K562 (cell line): Measurements from ENCODE around the gene DYRK4. TPM values are rescaled to one million over a fixed set of nuclear protein-coding genes. Genes with fewer than 3 reads are reported as not detected.

ENCODE experiments used
- ATAC-seq: fragments of 200-7000 bp; cut with Tn5 transposase; 3 replicates; pipeline ENCODE4 v1.9.1; 2020; ENCODE audit warnings: moderate library complexity
- BruUV-seq: library from RNA; stranded (reverse); fragments of 400-500 nt; replicated peaks from 2 replicates; lab custom pipeline; 2021; lab: Mats Ljungman, UMichigan
- CTCF ChIA-PET: fragments of 300-600 bp; formaldehyde crosslinking; extraction: SDS; loops from one replicate; lab custom pipeline; 2021; ENCODE audit warnings: low intra/inter-chr PET ratio; lab: Yijun Ruan, JAX
- POLR2A ChIA-PET: fragments of 300-600, 350-650 bp; sonication (Branson Sonifier 250); formaldehyde crosslinking; extraction: SDS; loops from one replicate; lab custom pipeline; 2021; ENCODE audit warnings: antibody characterized with exemption, inconsistent platforms; lab: Yijun Ruan, JAX
- DNase-seq, 4 experiments: peaks; one replicate each; pipeline versions ENCODE4 v3.0.0 to v3.0.0-alpha.2; 2011 to 2018; ENCODE audit warnings: low spot score in 3 of 4, mixed read lengths in 3 of 4; ENCODE audit errors: extremely low read depth in 1 of 4
- FAIRE-seq: peaks from 2 replicates; lab custom pipeline; 2011; peaks lifted over from hg19 to GRCh38; lab: Jason Lieb, UNC
- H2AFZ ChIP-seq: 2 replicates; pipeline ENCODE4 v1.6.0; 2011; ENCODE audit warnings: low read depth, low read length, control low read depth, inconsistent platforms
- H3K27ac ChIP-seq: fragments of 200-600 bp; 3 replicates; pipeline ENCODE4 v1.8.0; 2011; ENCODE audit warnings: low read depth, mild to moderate bottlenecking, control low read depth, inconsistent platforms, low read length, moderate library complexity, mixed read lengths; ENCODE audit errors: extremely low read depth
- H3K27me3 ChIP-seq, 2 experiments: fragments of 300-600 bp in 1 of 2; 2 replicates in 1 of 2; 3 replicates in 1 of 2; pipeline versions ENCODE4 v1.6.0 to v1.8.0; 2011; ENCODE audit warnings: inconsistent platforms in 2 of 2, low read length in 2 of 2, mild to moderate bottlenecking in 1 of 2, mixed read lengths in 1 of 2, moderate library complexity in 1 of 2; ENCODE audit not compliant: control insufficient read depth in 2 of 2, insufficient read depth in 2 of 2
- H3K36me3 ChIP-seq: fragments of 300-600 bp; 3 replicates; pipeline ENCODE4 v1.8.0; 2011; ENCODE audit warnings: mild to moderate bottlenecking, low read length, inconsistent platforms; ENCODE audit not compliant: control insufficient read depth, insufficient read depth
- H3K4me1 ChIP-seq, 2 experiments: fragments of 200-600 bp in 1 of 2; replicated peaks in 1 of 2; 2 replicates in 1 of 2; 3 replicates in 1 of 2; pipeline versions ENCODE4 v1.5.1 to v1.8.0; 2011; ENCODE audit warnings: inconsistent platforms in 2 of 2, low read length in 2 of 2, mild to moderate bottlenecking in 1 of 2, mixed read lengths in 1 of 2, moderate library complexity in 1 of 2; ENCODE audit not compliant: control insufficient read depth in 2 of 2, insufficient read depth in 2 of 2
- H3K4me2 ChIP-seq: 2 replicates; pipeline ENCODE4 v1.6.1; 2011; ENCODE audit warnings: low read length, control low read depth, inconsistent platforms, mixed read lengths; ENCODE audit not compliant: insufficient read depth
- H3K4me3 ChIP-seq: fragments of 200-600 bp; sonication (generic), shearing (Covaris generic); 2 replicates; pipeline ENCODE4 v1.5.1; 2016; ENCODE audit warnings: control low read depth, inconsistent platforms
- H3K79me2 ChIP-seq: fragments of 200-600 bp; 3 replicates; pipeline ENCODE4 v1.8.0; 2011; ENCODE audit warnings: low read length, inconsistent platforms; ENCODE audit not compliant: control insufficient read depth, insufficient read depth
- H3K9ac ChIP-seq, 2 experiments: 2 replicates each; pipeline versions ENCODE4 v1.6.0 to v1.6.1; 2011; ENCODE audit warnings: low read depth in 2 of 2, low read length in 2 of 2, control low read depth in 1 of 2, inconsistent platforms in 1 of 2, mild to moderate bottlenecking in 1 of 2, mixed read lengths in 1 of 2; ENCODE audit not compliant: insufficient read depth in 1 of 2
- H3K9me1 ChIP-seq: one replicate; pipeline ENCODE4 v1.6.0; 2011; ENCODE audit warnings: inconsistent platforms, mild to moderate bottlenecking, low read length, moderate library complexity; ENCODE audit not compliant: control insufficient read depth, insufficient read depth
- H3K9me3 ChIP-seq: replicated peaks from 2 replicates; pipeline ENCODE4 v1.5.1; 2011; ENCODE audit warnings: low read depth, low read length, inconsistent platforms; ENCODE audit not compliant: control insufficient read depth, insufficient read depth
- H4K20me1 ChIP-seq: replicated peaks from 2 replicates; pipeline ENCODE4 v1.6.1; 2011; ENCODE audit warnings: low read length, inconsistent platforms, mixed read lengths; ENCODE audit not compliant: control insufficient read depth, insufficient read depth
- EHMT2 ChIP-seq: fragments of 450-650 bp; IDR thresholded peaks from 2 replicates; pipeline ENCODE4 v1.6.1; 2018; ENCODE audit warnings: antibody characterized with exemption
- GTF2F1 ChIP-seq: IDR thresholded peaks from 2 replicates; pipeline ENCODE4 v1.6.1; 2011; ENCODE audit warnings: low read depth, low read length, improper control_type of control experiment
- PCBP2 ChIP-seq: fragments of 200-400 bp; formaldehyde crosslinking; IDR thresholded peaks from 2 replicates; pipeline ENCODE4 v1.6.1; 2018; ENCODE audit warnings: low read length, low read depth, mild to moderate bottlenecking, moderate library complexity; ENCODE audit not compliant: poor library complexity, severe bottlenecking
- XRCC5 ChIP-seq: fragments of 200-400 bp; formaldehyde crosslinking; IDR thresholded peaks from 2 replicates; pipeline ENCODE4 v1.6.1; 2017; ENCODE audit warnings: low read depth, mild to moderate bottlenecking, low read length
- WGBS: fragments of 100-300 bp; shearing (Covaris generic); methylation state at CpG from one replicate; pipeline ENCODE4 v1.1.6; 2016; ENCODE audit warnings: low coverage, mixed read lengths; ENCODE audit not compliant: insufficient coverage; ENCODE audit errors: missing lambda C conversion rate; 5-methylcytosine and 5-hydroxymethylcytosine counted together
- in situ Hi-C: fragments of 300-500 bp; cut with MboI; formaldehyde crosslinking; loops from 4 replicates; pipeline ENCODE4 v1.15.0; 2018; ENCODE audit warnings: inconsistent platforms, mixed read lengths
- intact Hi-C: fragments of 100-400 bp; cut with micrococcal nuclease; formaldehyde crosslinking; loops from 2 replicates; pipeline ENCODE4 v1.14.2; 2022
- polyA plus RNA-seq, 8 experiments: library from polyadenylated mRNA; depleted of rRNA in 4 of 8; stranded (reverse) in 5 of 8; unstranded in 3 of 8; fragments of >200 nt; fragmentation: Nextera tagmentation in 2 of 8; fragmentation: Illumina TruSeq in 1 of 8; extraction: Ambion mirVana in 2 of 8; extraction: Trizol in 1 of 8; gene quantifications; 2 replicates each; pipeline versions ENCODE4 v1.2.1 to v1.2.3, GENCODE V29; 2011 to 2014; ENCODE audit warnings: inconsistent platforms in 1 of 8, missing spikeins in 1 of 8
- total RNA-seq, 7 experiments: library from RNA; depleted of rRNA in 6 of 7; stranded (reverse); fragments of >200 nt in 6 of 7; fragmentation: Illumina TruSeq in 2 of 7; extraction: Trizol in 2 of 7; gene quantifications; 2 replicates each; pipeline versions ENCODE4 v1.2.1 to v1.2.3, GENCODE V29; 2011 to 2021; ENCODE audit warnings: low replicate concordance in 1 of 7

The DYRK4 gene
- total and polyA plus RNA-seq, 9 of the 15 experiments (the other 6 are each of a cell fraction or from before 2014, with no cell fraction given) = 13.4 to 37.4 (median 22.2) TPM

- TF ChIP-seq EHMT2 (no peak), XRCC5 (no peak)
Measured at GRCh38 chr12:4555804-4556203, 6.2 kb upstream of the DYRK4 start (continued).

- Histone ChIP-seq H3K9me3 (no peaks in the 10 kb centered on the region), H3K27me3 (no peaks in the 10 kb centered on the region), H3K79me2 (no peaks in the 10 kb centered on the region), H3K9ac (no peak overlapping the region), H3K36me3 (peaks cover 64% of the 10 kb centered on the region), H2AFZ (no peak overlapping the region), H3K4me3 (no peak overlapping the region), H3K4me1 (peaks cover 3 to 5% of the 10 kb centered on the region in 2 experiments; a peak in 4 of 5 replicates), H3K27ac (no peak overlapping the region), H3K4me2 (no peak overlapping the region), H3K9me1 (no peaks in the 10 kb centered on the region), H4K20me1 (no peaks in the 10 kb centered on the region)
- POLR2A ChIA-PET = no interaction called here
- no TSS peak for BruUV-seq
- CTCF ChIA-PET = no interaction called here
- DNase-seq = no peak
- intact Hi-C loops (no loop called here), in situ Hi-C loops (no loop called here)
- TF ChIP-seq PCBP2 = no peak
- no peak for TF ChIP-seq GTF2F1
- WGBS = 95% methylated on average over 2 of the region's 2 CpGs
- FAIRE-seq = no peak
- no peak for ATAC-seq
Measured at GRCh38 chr12:4556735-4557530, 5.1 kb upstream of the DYRK4 start.
